IMR-90 (cell line): ENCODE data around the gene PPHLN1. TPM values are rescaled to one million over a fixed set of nuclear protein-coding genes. Genes with fewer than 3 reads are reported as not detected.
A peak's percentile ranks its signal among the peaks of the same experiment; 100 is the strongest.

Experiments used
- ATAC-seq: fragments of 200-7000 bp; cut with Tn5 transposase; 2 replicates; pipeline ENCODE4 v1.9.1; 2020; ENCODE audit warnings: low read depth, mild to moderate bottlenecking, moderate library complexity
- BruUV-seq: library from RNA; stranded (reverse); fragments of 400-500 nt; replicated peaks from 2 replicates; lab custom pipeline; 2021; lab: Mats Ljungman, UMichigan
- CTCF ChIA-PET: fragments of 300-600 bp; formaldehyde crosslinking; extraction: SDS; loops from one replicate; lab custom pipeline; 2021; ENCODE audit warnings: antibody characterized with exemption; lab: Yijun Ruan, JAX
- POLR2A ChIA-PET: fragments of 300-600 bp; sonication (Branson Sonifier 250); formaldehyde crosslinking; loops from one replicate; lab custom pipeline; 2022; ENCODE audit warnings: antibody characterized with exemption; ENCODE audit not compliant: unreplicated experiment; lab: Charles Lee
- DNase-seq: peaks from one replicate; pipeline ENCODE4 v3.0.0; 2013
- H2AFZ ChIP-seq: replicated peaks from 2 replicates; pipeline ENCODE3; 2013; ENCODE audit warnings: low read length, mild to moderate bottlenecking; ENCODE audit not compliant: poor library complexity
- H2AK5ac ChIP-seq: 2 replicates; pipeline ENCODE4 v1.6.1; 2013; ENCODE audit warnings: low read depth, low read length, inconsistent platforms
- H2AK9ac ChIP-seq: replicated peaks from 2 replicates; pipeline ENCODE3; 2013; ENCODE audit warnings: mild to moderate bottlenecking, low read depth, low read length, moderate library complexity; ENCODE audit not compliant: poor library complexity
- H2BK120ac ChIP-seq: 2 replicates; pipeline ENCODE4 v1.6.1; 2013; ENCODE audit warnings: low read depth, low read length, inconsistent platforms
- H2BK15ac ChIP-seq: 3 replicates; pipeline ENCODE4 v1.6.1; 2013; ENCODE audit warnings: low read depth, low read length, inconsistent platforms
- H2BK20ac ChIP-seq: 2 replicates; pipeline ENCODE4 v1.6.1; 2013; ENCODE audit warnings: low read depth, mild to moderate bottlenecking, inconsistent platforms, low read length, moderate library complexity
- H2BK5ac ChIP-seq: 2 replicates; pipeline ENCODE4 v1.6.1; 2013; ENCODE audit warnings: mild to moderate bottlenecking, low read depth, low read length, inconsistent platforms; ENCODE audit not compliant: poor library complexity, severe bottlenecking
- H3K14ac ChIP-seq: replicated peaks from 2 replicates; pipeline ENCODE4 v1.6.1; 2013; ENCODE audit warnings: low read depth, low read length, inconsistent platforms
- H3K18ac ChIP-seq: 2 replicates; pipeline ENCODE4 v1.6.1; 2013; ENCODE audit warnings: low read depth, low read length, control low read depth
- H3K23ac ChIP-seq: 2 replicates; pipeline ENCODE4 v1.6.1; 2013; ENCODE audit warnings: low read depth, low read length, inconsistent platforms
- H3K27ac ChIP-seq: 2 replicates; pipeline ENCODE4 v1.5.1; 2013; ENCODE audit warnings: mild to moderate bottlenecking, control low read depth, low read length; ENCODE audit not compliant: insufficient read depth
- H3K27me3 ChIP-seq: 2 replicates; pipeline ENCODE4 v1.6.1; 2013; ENCODE audit warnings: low read length; ENCODE audit not compliant: control insufficient read depth, insufficient read depth
- H3K36me3 ChIP-seq: 2 replicates; pipeline ENCODE4 v1.6.1; 2013; ENCODE audit warnings: low read length, mixed read lengths; ENCODE audit not compliant: control insufficient read depth, insufficient read depth
- H3K4ac ChIP-seq: 2 replicates; pipeline ENCODE4 v1.6.1; 2013; ENCODE audit warnings: low read depth, low read length, inconsistent platforms
- H3K4me1 ChIP-seq: 2 replicates; pipeline ENCODE4 v1.6.1; 2013; ENCODE audit warnings: low read length, mixed read lengths; ENCODE audit not compliant: control insufficient read depth, insufficient read depth
- H3K4me2 ChIP-seq: 2 replicates; pipeline ENCODE4 v1.6.1; 2013; ENCODE audit warnings: low read depth, mild to moderate bottlenecking, control low read depth, low read length, moderate library complexity
- H3K4me3 ChIP-seq: 2 replicates; pipeline ENCODE4 v1.5.1; 2013; ENCODE audit warnings: low read depth, mild to moderate bottlenecking, control low read depth, low read length, moderate library complexity; ENCODE audit not compliant: insufficient read depth
- H3K56ac ChIP-seq: 2 replicates; pipeline ENCODE4 v1.6.1; 2013; ENCODE audit warnings: low read length, inconsistent platforms; ENCODE audit not compliant: insufficient read depth; ENCODE audit errors: extremely low read depth
- H3K79me1 ChIP-seq, 2 experiments: 2 replicates each; pipeline ENCODE4 v1.6.1; 2013; ENCODE audit warnings: low read length in 2 of 2, inconsistent platforms in 1 of 2, low read depth in 1 of 2
- H3K9ac ChIP-seq: 2 replicates; pipeline ENCODE4 v1.6.1; 2013; ENCODE audit warnings: low read depth, low read length, control low read depth
- H3K9me1 ChIP-seq: 2 replicates; pipeline ENCODE4 v1.6.1; 2013; ENCODE audit warnings: low read length, inconsistent platforms; ENCODE audit not compliant: insufficient read depth
- H3K9me3 ChIP-seq: 2 replicates; pipeline ENCODE4 v1.6.1; 2013; ENCODE audit warnings: low read length; ENCODE audit not compliant: control insufficient read depth, insufficient read depth
- H4K20me1 ChIP-seq: 2 replicates; pipeline ENCODE4 v1.6.1; 2013; ENCODE audit warnings: low read length, inconsistent platforms; ENCODE audit not compliant: insufficient read depth
- H4K5ac ChIP-seq: 2 replicates; pipeline ENCODE4 v1.6.1; 2013; ENCODE audit warnings: mild to moderate bottlenecking, low read depth, low read length, control low read depth
- H4K8ac ChIP-seq, 2 experiments: 2 replicates each; pipeline ENCODE4 v1.6.1; 2013; ENCODE audit warnings: low read depth in 2 of 2, low read length in 2 of 2, control low read depth in 1 of 2, inconsistent platforms in 1 of 2
- H4K91ac ChIP-seq: 2 replicates; pipeline ENCODE4 v1.6.1; 2013; ENCODE audit warnings: low read depth, low read length, inconsistent platforms; ENCODE audit not compliant: insufficient read depth
- CTCF ChIP-seq: conservative IDR thresholded peaks from 2 replicates; pipeline ENCODE4 v1.5.1; 2012; ENCODE audit warnings: mild to moderate bottlenecking, low read depth, low read length, improper control_type of control experiment
- ELK1 ChIP-seq: fragments of 150-350 bp; IDR thresholded peaks from 2 replicates; pipeline ENCODE4 v1.6.1; 2016; ENCODE audit warnings: low read depth, mild to moderate bottlenecking, low read length, moderate library complexity, borderline replicate concordance
- FOS ChIP-seq: fragments of 150-350 bp; IDR thresholded peaks from 2 replicates; pipeline ENCODE4 v1.6.1; 2016; ENCODE audit warnings: low read depth, low read length
- NFE2L2 ChIP-seq: fragments of 150-350 bp; IDR thresholded peaks from 2 replicates; pipeline ENCODE4 v1.6.1; 2016; ENCODE audit warnings: low read depth, mild to moderate bottlenecking, low read length
- POLR2A ChIP-seq: IDR thresholded peaks from 2 replicates; pipeline ENCODE4 v1.6.1; 2012; ENCODE audit warnings: mild to moderate bottlenecking, low read depth, low read length
- WGBS, 2 experiments: methylation state at CpG; one replicate each; pipeline versions ENCODE4 v1.1.5 to v1.1.7; 2013; ENCODE audit warnings: missing lambda C conversion rate in 2 of 2; ENCODE audit not compliant: insufficient read length in 1 of 2; ENCODE audit errors: extremely low coverage in 2 of 2; 5-methylcytosine and 5-hydroxymethylcytosine counted together
- dilution Hi-C: fragments of 300-500 bp; cut with HindIII; formaldehyde crosslinking; loops from one replicate; pipeline ENCODE4 v1.14.3; 2018; ENCODE audit warnings: low sequenced_read_pairs; ENCODE audit not compliant: unreplicated experiment
- in situ Hi-C: fragments of 300-500 bp; cut with MboI; formaldehyde crosslinking; loops from 3 replicates; pipeline ENCODE4 v1.14.3; 2019; ENCODE audit warnings: low sequenced_read_pairs, inconsistent platforms, mixed read lengths
- intact Hi-C: fragments of 100-400 bp; cut with micrococcal nuclease; formaldehyde crosslinking; loops from 2 replicates; pipeline ENCODE4 v1.10.0; 2022
- polyA plus RNA-seq, 3 experiments: library from polyadenylated mRNA; depleted of rRNA; stranded (reverse); fragments of >200 nt; gene quantifications; 2 replicates each; pipeline ENCODE4 v1.2.3, GENCODE V29; 2012; ENCODE audit warnings: low replicate concordance in 1 of 3
- total RNA-seq: library from RNA; depleted of rRNA; stranded (reverse); fragments of >200 nt; gene quantifications from 2 replicates; pipeline ENCODE4 v1.2.3, GENCODE V29; 2012

PPHLN1 gene
- total and polyA plus RNA-seq, 2 of the 4 experiments (the other 2 are of a cell fraction), result 50.7 to 54.3 TPM

GRCh38 chr12:42474391-42474790 lies 148.4 kb downstream of the PPHLN1 start:
- Histone ChIP-seq H4K91ac (no peak overlapping the region), H3K27me3 (no peaks in the 10 kb centered on the region), H3K9me1 (peaks cover 17% of the 10 kb centered on the region), H3K4me3 (no peak overlapping the region), H3K4me1 (peaks cover 18% of the 10 kb centered on the region), H3K9ac (no peak overlapping the region), H3K9me3 (no peaks in the 10 kb centered on the region), H2AK5ac (no peak overlapping the region), H4K5ac (no peak overlapping the region), H4K8ac (no peak overlapping the region), H3K14ac (no peak overlapping the region), H3K79me1 (peaks cover 16 to 65% of the 10 kb centered on the region in 2 experiments), H3K27ac (no peak overlapping the region), H2AFZ (no peak overlapping the region), H3K4me2 (peak overlapping the region; percentile 29; the same call in 1 of the 2 replicates), H2BK120ac (no peak overlapping the region), H2BK20ac (peak overlapping the region; percentile 93), H3K56ac (no peak overlapping the region), H4K20me1 (peaks cover 11% of the 10 kb centered on the region; the same call in 1 of the 2 replicates), H2AK9ac (no peak overlapping the region), H3K4ac (no peak overlapping the region), H2BK5ac (peak overlapping the region; percentile 66), H3K23ac (no peak overlapping the region), H3K36me3 (peaks cover 3% of the 10 kb centered on the region), H2BK15ac (no peak overlapping the region), H3K18ac (peak overlapping the region; percentile 24; the same call in 1 of the 2 replicates)
- TF ChIP-seq ELK1 (no peak), FOS (0 out of 2 replicates have a peak, but pooled peaks have one; percentile 16), POLR2A (no peak), NFE2L2 (no peak), CTCF (no peak)
- no CpG with 5 or more reads among the region's 2 CpGs for WGBS, 2 experiments
- ChIA-PET CTCF (interaction anchor here (0.7 to 1.9 kb wide), 2 partner anchors 9 to 774 kb away, joined by 3 to 8 read pairs; no protein-coding TSS in a partner anchor), POLR2A (interaction anchor here (0.5 kb wide), 1 partner anchor 10 kb away, joined by 4 read pairs; no protein-coding TSS in a partner anchor)
- in situ Hi-C loops (no loop called here), intact Hi-C loops (no loop called here), dilution Hi-C loops (no loop called here)
- DNase-seq, result peak; percentile 82
- ATAC-seq, result peak; percentile 15
- no TSS peak for BruUV-seq
